Coronary artery (tissue), 2 donors: ENCODE measurements around the gene WWP2.

ENCODE experiments used
- DNase-seq: peaks from one replicate; pipeline ENCODE4 v3.0.0-alpha.2; 2017; ENCODE audit warnings: low spot score
- H3K27ac ChIP-seq, 2 donors: fragments of 200-600 bp; sonication (generic); one replicate each; pipeline ENCODE4 v1.5.1; 2016 to 2019
- H3K4me3 ChIP-seq: fragments of 200-600 bp; sonication (generic); 2 replicates; pipeline ENCODE4 v1.5.1; 2016; ENCODE audit warnings: mild to moderate bottlenecking, moderate library complexity
- TF ChIP-seq, protein P1 (sequence below): fragments of 200-600 bp; sonication (generic); IDR thresholded peaks from one replicate; pipeline ENCODE4 v1.5.1; 2019; ENCODE audit warnings: antibody characterized with exemption

WWP2 gene

DNA sequence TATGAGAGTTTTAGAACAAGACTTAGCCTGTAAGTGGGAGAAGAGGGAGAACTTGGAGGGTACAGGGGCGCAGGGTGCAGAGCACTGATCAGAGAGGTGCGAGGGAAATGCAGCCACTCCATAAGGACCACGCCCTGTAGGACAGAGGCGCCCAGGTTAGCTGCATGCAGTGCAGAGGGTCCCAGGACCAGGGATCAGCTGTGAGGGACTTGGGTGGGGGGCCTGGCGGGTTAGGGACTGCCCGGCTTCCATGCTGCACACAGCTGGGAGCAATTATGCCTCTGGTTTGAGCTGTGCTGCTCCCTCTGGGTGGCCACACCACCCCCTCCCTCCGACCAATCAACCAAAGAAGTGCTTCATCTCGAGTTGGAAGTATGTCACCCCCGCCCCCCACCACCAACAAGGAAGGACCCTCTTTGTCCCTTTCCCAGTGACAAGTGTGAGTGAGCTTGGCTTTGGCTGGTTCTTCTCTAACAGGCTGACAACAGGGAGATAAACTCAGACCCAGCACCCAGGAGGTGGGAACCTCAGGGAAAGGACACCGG lies 166.8 kb downstream of the WWP2 start:
- peak overlapping the region; percentile 96 to 98 for H3K27ac ChIP-seq
- peak overlapping the region; percentile 56 for H3K4me3 ChIP-seq
- TF ChIP-seq, protein P1, sequence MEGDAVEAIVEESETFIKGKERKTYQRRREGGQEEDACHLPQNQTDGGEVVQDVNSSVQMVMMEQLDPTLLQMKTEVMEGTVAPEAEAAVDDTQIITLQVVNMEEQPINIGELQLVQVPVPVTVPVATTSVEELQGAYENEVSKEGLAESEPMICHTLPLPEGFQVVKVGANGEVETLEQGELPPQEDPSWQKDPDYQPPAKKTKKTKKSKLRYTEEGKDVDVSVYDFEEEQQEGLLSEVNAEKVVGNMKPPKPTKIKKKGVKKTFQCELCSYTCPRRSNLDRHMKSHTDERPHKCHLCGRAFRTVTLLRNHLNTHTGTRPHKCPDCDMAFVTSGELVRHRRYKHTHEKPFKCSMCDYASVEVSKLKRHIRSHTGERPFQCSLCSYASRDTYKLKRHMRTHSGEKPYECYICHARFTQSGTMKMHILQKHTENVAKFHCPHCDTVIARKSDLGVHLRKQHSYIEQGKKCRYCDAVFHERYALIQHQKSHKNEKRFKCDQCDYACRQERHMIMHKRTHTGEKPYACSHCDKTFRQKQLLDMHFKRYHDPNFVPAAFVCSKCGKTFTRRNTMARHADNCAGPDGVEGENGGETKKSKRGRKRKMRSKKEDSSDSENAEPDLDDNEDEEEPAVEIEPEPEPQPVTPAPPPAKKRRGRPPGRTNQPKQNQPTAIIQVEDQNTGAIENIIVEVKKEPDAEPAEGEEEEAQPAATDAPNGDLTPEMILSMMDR: no peak
- no peak for DNase-seq

DNA sequence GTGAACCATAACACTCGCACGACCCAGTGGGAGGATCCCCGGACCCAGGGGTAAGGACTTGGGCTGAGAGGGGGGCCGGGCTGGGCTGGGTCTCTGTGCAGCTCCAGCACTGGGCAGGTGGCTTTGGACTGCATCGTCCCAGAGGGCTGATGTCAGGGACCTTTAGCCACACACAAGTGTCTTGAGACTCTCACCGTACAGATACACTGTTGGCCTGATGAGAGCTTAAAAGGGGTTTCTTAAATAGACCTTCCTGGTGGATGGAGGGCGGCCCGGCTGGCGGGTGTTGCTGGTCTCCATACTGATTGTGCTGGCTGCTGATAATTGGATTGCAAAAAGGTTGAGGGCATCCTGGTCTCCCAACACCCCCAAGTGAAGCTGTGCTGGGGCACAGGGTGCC lies 167.3 kb downstream of the WWP2 start:
- TF ChIP-seq, protein P1: no peak
- DNase-seq: no peak
- peak overlapping the region; percentile 56 for H3K4me3 ChIP-seq
- H3K27ac ChIP-seq: peak overlapping the region; percentile 96 to 98

DNA sequence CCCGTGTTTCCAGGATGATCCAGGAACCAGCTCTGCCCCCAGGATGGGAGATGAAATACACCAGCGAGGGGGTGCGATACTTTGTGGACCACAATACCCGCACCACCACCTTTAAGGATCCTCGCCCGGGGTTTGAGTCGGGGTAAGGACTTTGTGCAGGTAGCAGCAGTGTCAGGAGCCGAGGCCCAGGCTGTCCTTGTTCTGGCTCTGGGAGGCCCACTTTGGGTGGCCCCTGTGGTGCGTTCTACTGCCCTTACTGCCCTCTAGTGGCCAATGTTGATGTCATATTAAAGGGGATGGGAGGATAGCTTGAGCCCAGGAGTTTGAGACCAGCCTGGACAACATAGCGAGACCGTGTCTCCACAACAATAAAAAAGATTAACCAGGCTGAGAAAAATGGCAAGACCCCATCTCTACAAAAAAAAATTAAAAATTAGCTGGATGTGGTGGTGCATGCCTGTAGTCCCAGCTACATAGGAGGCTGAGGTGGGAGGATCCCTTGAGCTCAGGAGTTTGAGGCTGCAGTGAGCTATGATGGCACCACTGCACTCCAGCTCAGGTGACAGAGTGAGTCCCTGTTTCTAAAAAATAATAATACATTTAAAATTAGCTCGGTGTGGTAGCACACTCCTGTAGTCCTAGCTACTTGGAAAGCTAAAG lies 168.1 kb downstream of the WWP2 start:
- Histone ChIP-seq H3K4me3 (peak overlapping the region; percentile 56), H3K27ac (peak overlapping the region; percentile 96 to 98)
- peak; percentile 78 for DNase-seq
- TF ChIP-seq, protein P1: peak; percentile 73

DNA sequence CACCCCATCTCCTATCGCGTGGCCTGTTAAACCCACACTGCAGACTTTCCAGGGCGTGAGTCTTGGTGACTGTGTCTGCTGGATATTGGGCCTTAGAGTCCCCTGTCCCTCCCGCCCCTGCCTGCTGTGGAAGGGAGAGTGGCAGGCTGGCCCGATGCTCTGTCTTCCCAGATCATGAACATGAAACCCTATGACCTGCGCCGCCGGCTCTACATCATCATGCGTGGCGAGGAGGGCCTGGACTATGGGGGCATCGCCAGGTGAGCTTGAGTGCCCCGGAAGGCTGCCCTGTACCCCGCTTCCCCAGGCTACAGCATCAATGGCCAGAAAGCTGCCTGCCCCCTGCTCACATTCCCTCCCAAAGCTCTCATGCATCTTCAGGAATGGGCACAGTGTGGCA lies 169.5 kb downstream of the WWP2 start:
- Histone ChIP-seq H3K4me3 (no peak overlapping the region), H3K27ac (peak overlapping the region; percentile 47 to 79)
- TF ChIP-seq, protein P1: no peak
- no peak for DNase-seq

DNA sequence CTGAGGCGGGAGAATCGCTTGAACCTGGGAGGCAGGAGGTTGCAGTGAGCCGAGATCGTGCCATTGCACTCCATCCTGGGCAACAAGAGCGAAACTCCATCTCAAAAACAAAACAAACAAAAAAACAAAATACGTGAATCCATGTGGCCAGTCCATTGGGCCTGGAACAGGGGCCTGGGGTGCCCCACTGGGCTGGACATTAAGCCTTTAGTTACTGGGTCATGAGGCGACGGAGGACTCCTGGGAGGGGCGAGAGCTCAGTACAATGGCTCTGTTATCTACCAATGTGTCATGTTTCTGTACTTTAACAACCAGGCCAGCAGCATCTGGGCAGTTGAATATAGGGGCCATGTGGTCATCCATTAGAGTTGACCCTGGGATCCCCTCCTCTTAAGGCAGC lies 170.1 kb downstream of the WWP2 start:
- TF ChIP-seq, protein P1: no peak
- Histone ChIP-seq H3K4me3 (no peak overlapping the region), H3K27ac (peak overlapping the region; percentile 72 to 79)
- no peak for DNase-seq

DNA sequence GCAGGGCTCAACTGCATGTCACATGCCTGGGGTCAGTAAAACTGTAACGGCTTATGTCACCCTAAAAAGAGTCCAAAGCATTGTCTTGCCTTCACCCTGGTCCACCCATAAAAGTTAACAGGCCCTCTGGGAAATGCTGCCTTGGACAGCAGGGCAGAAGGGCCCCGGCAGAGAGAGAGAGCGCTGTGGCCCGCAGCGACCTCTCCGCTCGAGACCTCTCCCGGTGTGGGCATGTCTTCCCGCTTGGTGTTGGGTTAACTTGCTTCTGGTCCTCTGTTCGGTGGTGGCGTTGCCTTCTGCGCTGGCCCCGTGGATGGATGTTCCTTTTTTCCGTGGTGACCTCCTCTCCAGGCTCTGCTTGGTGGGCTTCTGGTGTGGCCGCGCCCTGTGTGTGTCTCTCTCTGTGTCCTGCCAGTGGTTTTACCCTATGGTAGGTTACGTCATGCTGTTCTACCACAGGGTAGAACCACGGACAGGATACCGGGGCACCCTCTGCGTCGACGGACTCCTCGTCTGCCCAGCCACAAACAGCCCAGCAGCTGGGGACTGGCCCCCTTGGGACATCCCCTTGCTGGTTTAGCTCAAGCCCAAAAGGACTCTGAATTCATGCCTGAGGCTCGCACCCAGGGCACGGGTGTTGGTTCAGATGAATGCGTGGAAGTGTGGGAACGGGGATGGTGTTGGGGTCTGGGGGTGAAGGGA lies 170.7 kb downstream of the WWP2 start:
- TF ChIP-seq, protein P1: no peak
- H3K4me3 ChIP-seq: no peak overlapping the region
- no peak for DNase-seq
- H3K27ac ChIP-seq: peak overlapping the region; percentile 72 to 79
